GM21447 (cell line): ENCODE data around the gene LSM8.
"Not testable (repeated sequence)": the region's sequence is repeated elsewhere in the genome, so short reads cannot be mapped to it uniquely, and the experiment has no call there.

ENCODE experiments used
- ATAC-seq: cut with Tn5 transposase; IDR thresholded peaks from one replicate; pipeline ENCODE4 v1.9.1; 2021; ENCODE audit not compliant: unreplicated experiment

The LSM8 gene

DNA sequence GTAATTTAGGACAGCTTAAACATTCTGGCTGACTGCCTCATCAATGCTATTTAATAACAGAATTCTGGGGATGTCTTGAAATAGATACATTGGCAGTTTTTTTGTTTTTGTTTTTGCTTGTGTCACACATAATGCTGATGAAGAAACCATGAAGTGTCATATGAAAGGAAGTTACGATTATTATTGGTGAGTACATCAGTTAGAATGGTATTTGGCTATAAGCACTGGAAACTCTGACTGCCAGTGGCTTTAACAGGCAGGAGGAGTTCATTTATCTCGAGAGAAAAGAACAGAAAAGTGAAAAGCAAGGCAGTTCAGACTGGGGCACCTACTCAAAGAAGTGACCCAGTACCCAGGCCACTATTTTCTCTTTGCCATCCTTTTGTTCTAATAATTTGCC lies 18.1 kb downstream of the LSM8 start:
- ATAC-seq, result no peak

GRCh38 chr7:118214051-118214832 lies 30.3 kb downstream of the LSM8 start:
- ATAC-seq, result peak; percentile 96

DNA sequence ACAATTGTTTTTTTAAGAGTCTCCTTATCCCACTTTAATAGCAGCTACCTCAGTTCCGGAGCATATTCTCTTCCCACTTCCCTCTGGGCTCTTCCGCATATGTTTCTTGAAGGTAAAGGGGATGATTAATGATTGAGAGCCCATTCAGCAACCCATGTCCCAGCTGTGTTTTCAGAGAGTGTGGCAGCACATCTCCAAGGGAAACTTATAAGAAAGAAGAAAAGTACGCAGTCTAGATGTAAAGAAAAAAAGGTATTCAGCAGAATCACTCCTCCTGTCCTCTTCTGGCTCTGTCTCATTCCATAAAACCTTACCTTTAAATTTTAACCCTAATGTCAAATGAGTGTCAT lies 30.8 kb downstream of the LSM8 start:
- ATAC-seq, result no peak

GRCh38 chr7:118217210-118217619 lies 33.3 kb downstream of the LSM8 start:
- ATAC-seq, result no peak

GRCh38 chr7:118218413-118219156 lies 34.6 kb downstream of the LSM8 start:
- no peak for ATAC-seq

- ATAC-seq, result no peak
These were observed 35.2 kb downstream of the LSM8 start for GRCh38 chr7:118219157-118219512.

GRCh38 chr7:118220583-118220982 lies 36.6 kb downstream of the LSM8 start:
- ATAC-seq, result no peak

DNA sequence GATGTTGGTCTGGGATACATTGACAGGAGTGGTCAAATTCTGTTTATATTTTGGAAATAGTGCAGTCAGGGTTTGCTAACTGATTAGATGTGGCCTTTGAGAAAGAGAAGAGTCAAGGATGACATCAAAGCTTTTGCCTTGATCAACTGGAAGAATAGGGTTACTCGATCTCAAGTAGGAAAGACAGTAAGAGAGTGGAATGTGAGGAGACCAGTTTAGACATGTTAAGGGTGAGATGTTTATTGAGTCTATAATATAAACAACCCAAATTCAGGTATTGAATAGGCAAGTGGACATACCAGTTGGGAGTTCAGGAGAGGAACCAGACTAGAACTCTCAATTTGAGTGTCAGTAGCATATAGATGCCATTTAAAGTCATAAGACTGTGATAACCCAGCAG lies 38.6 kb downstream of the LSM8 start:
- ATAC-seq, result no peak

GRCh38 chr7:118224521-118224920 lies 40.6 kb downstream of the LSM8 start, which contains the start of gene ANKRD7:
Gene ANKRD7, plus strand, starts transcription at chr7:118224704. Its CDS starts 127 bp downstream, at chr7:118224831.
- ATAC-seq, result no peak

DNA sequence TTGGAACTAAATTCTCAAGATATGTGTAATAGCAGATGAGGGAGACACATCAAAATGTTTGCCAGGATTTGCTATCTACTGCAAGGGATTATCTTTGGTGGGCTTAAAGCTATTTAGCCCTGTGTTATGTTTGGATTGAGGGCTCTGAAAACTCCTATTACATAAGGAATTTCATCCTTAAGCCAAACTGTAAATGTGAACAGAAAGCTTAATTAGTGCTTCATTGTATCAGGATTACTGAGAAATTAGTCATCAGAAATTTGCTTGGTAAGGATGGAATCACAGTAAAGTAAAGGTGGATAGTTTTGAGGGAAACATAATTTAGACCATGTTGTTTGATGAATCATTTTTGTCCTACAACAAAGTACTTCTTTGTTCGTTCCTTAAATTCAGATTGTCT lies 48.9 kb downstream of the LSM8 start:
- no peak for ATAC-seq

GRCh38 chr7:118233799-118234198 lies 49.8 kb downstream of the LSM8 start:
- no peak for ATAC-seq

- ATAC-seq, result no peak
These were observed 55.0 kb downstream of the LSM8 start for GRCh38 chr7:118239014-118239413.

DNA sequence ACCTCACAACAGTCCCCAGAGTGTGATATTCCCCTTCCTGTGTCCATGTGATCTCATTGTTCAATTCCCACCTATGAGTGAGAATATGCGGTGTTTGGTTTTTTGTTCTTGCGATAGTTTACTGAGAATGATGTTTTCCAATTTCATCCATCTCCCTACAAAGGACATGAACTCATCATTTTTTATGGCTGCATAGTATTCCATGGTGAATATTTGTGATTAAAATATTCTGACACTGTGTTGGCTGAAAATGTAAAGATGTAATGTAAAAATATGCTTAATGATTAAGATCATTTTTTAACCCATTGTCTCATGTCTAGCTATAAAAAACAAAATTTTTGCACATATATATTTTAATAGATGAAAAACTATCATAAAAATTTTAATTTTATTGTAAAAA lies 56.4 kb downstream of the LSM8 start:
- not testable (repeated sequence) for ATAC-seq
